RWPE1 (cell line): Measurements from ENCODE around the gene PRRX2.
A peak's percentile ranks its signal among the peaks of the same experiment; 100 is the strongest.
"Not testable (repeated sequence)": the region's sequence is repeated elsewhere in the genome, so short reads cannot be mapped to it uniquely, and the experiment has no call there.

Experiments
- CTCF ChIA-PET: fragments of 350-600 bp; sonication (Branson Sonifier 250); formaldehyde crosslinking; extraction: SDS; loops from one replicate; lab custom pipeline; 2021; lab: Yijun Ruan, JAX
- POLR2A ChIA-PET: fragments of 400-600 bp; formaldehyde crosslinking; extraction: SDS; loops from one replicate; lab custom pipeline; 2020; ENCODE audit warnings: antibody characterized with exemption; ENCODE audit not compliant: low non-redundant PET; lab: Yijun Ruan, JAX
- DNase-seq: peaks from one replicate; pipeline ENCODE4 v3.0.0; 2012; ENCODE audit warnings: low spot score
- H3K27ac ChIP-seq: fragments of 450-650 bp; 2 replicates; pipeline ENCODE4 v1.5.1; 2017
- TF ChIP-seq, protein P1 (sequence below): fragments of 450-650 bp; conservative IDR thresholded peaks from 2 replicates; pipeline ENCODE4 v1.5.1; 2017; ENCODE audit warnings: low read depth, mild to moderate bottlenecking

PRRX2 gene

DNA sequence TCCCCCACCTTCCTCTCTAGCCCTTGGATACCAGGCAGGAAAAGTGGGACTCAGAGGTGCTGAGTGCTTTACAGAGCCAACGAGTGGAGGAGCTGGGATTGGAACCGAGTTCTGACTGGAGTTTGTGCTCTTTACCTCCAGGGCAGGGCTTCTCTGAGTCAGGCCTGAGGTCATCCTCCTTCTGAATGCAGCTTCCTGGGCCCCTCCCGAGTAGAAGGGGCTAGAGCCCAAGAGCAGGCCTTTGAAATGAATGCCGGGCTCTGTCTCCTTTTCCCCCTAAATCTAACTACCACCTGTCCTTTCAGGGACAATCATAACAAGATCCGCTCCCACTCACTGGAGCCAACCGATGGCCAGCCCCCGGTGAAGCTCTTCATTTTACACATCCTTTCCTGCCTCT is 74.7 kb downstream of the PRRX2 start:
- TF ChIP-seq, protein P1, sequence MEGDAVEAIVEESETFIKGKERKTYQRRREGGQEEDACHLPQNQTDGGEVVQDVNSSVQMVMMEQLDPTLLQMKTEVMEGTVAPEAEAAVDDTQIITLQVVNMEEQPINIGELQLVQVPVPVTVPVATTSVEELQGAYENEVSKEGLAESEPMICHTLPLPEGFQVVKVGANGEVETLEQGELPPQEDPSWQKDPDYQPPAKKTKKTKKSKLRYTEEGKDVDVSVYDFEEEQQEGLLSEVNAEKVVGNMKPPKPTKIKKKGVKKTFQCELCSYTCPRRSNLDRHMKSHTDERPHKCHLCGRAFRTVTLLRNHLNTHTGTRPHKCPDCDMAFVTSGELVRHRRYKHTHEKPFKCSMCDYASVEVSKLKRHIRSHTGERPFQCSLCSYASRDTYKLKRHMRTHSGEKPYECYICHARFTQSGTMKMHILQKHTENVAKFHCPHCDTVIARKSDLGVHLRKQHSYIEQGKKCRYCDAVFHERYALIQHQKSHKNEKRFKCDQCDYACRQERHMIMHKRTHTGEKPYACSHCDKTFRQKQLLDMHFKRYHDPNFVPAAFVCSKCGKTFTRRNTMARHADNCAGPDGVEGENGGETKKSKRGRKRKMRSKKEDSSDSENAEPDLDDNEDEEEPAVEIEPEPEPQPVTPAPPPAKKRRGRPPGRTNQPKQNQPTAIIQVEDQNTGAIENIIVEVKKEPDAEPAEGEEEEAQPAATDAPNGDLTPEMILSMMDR: no peak
- DNase-seq: no peak
- CTCF ChIA-PET: interaction anchor here (0.6 to 4.1 kb wide), 7 partner anchors 12 to 566 kb away, joined by 3 to 93 read pairs (median 3); partner anchors contain the start of gene PTGES
- no peak overlapping the region for H3K27ac ChIP-seq
- POLR2A ChIA-PET: interaction anchor here (0.5 kb wide), 1 partner anchor 24 kb away, joined by 6 read pairs; no protein-coding TSS in a partner anchor

GRCh38 chr9:129740666-129741464 is 75.4 kb downstream of the PRRX2 start:
- DNase-seq: no peak
- TF ChIP-seq, protein P1: no peak
- ChIA-PET POLR2A (interaction anchor here (0.5 to 0.6 kb wide), 2 partner anchors 23 to 131 kb away, joined by 5 to 6 read pairs; no protein-coding TSS in a partner anchor), CTCF (interaction anchor here (0.6 to 1.4 kb wide), 7 partner anchors 11 to 567 kb away, joined by 3 to 5 read pairs (median 3); partner anchors contain the start of gene PTGES)
- no peak overlapping the region for H3K27ac ChIP-seq

GRCh38 chr9:129745200-129745599 is 79.8 kb downstream of the PRRX2 start:
- ChIA-PET POLR2A (no interaction called here), CTCF (interaction anchor here (0.7 kb wide), 1 partner anchor 45 kb away, joined by 3 read pairs; no protein-coding TSS in a partner anchor)
- TF ChIP-seq, protein P1: no peak
- no peak for DNase-seq
- no peak overlapping the region for H3K27ac ChIP-seq

- TF ChIP-seq, protein P1: no peak
- ChIA-PET CTCF (interaction anchor here (0.6 to 2.2 kb wide), 3 partner anchors 8 to 117 kb away, joined by 3 to 8 read pairs (median 3); no protein-coding TSS in a partner anchor), POLR2A (interaction anchor here (0.6 kb wide), 1 partner anchor 19 kb away, joined by 4 read pairs; no protein-coding TSS in a partner anchor)
- no peak overlapping the region for H3K27ac ChIP-seq
- DNase-seq: no peak
Observed at GRCh38 chr9:129746092-129746777, 80.8 kb downstream of the PRRX2 start.

DNA sequence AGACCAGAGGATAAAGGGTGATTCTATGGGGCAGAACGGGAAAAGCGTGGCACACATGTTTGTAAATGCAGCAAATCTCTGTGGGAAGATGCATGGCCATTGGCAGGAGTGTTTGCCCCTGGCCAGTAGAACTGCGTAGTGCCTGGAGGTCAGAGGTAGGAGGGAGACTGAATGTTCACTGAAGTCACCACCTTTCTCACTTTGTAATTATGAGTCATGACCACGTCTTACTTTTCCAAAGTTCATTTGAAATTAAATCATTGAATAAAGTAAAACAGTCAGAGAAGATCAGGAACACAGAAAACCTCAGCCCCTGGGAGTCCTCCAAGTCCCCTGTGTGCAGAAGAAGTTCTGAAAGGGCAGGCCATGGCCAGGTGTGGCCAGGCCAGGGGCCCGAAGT is 82.8 kb downstream of the PRRX2 start:
- ChIA-PET POLR2A (no interaction called here), CTCF (interaction anchor here (1.8 kb wide), 1 partner anchor 10 kb away, joined by 8 read pairs; no protein-coding TSS in a partner anchor)
- TF ChIP-seq, protein P1: no peak
- H3K27ac ChIP-seq: peak overlapping the region; percentile 81
- peak; percentile 65 for DNase-seq

- DNase-seq, POLR2A ChIA-PET: not testable (repeated sequence)
- peak overlapping the region; percentile 81 for H3K27ac ChIP-seq
- CTCF ChIA-PET: interaction anchor here (0.7 to 1.8 kb wide), 6 partner anchors 11 to 398 kb away, joined by 3 to 8 read pairs (median 4); no protein-coding TSS in a partner anchor
Observed at GRCh38 chr9:129749052-129749451, 83.6 kb downstream of the PRRX2 start.
